ENCODE measurements around the gene TARBP2.

GRCh38 chr12:53483979-53484377, 17.1 kb upstream of the TARBP2 start:
- TF ChIP-seq CTCF (IDR thresholded peaks at IDR 0.05) (no peak), POLR2AphosphoS5 (IDR thresholded peaks at IDR 0.05) (no peak), EP300 (IDR thresholded peaks at IDR 0.05) (no peak)
